GM19099 (cell line): ENCODE results near the gene TXNDC2.

ENCODE experiments used
- POLR2A ChIP-seq: IDR thresholded peaks from 3 replicates; pipeline ENCODE4 v1.6.1; 2011; ENCODE audit warnings: low read depth; ENCODE audit not compliant: insufficient read length; ENCODE audit errors: extremely low read depth

TXNDC2 gene

GRCh38 chr18:9854801-9855676, 30.7 kb upstream of the TXNDC2 start:
- no peak for TF ChIP-seq POLR2A

- no peak for TF ChIP-seq POLR2A
Observed at GRCh38 chr18:9855681-9856080, 30.1 kb upstream of the TXNDC2 start.

- no peak for TF ChIP-seq POLR2A
Observed at GRCh38 chr18:9856092-9856491, 29.7 kb upstream of the TXNDC2 start.

GRCh38 chr18:9858642-9859041, 27.1 kb upstream of the TXNDC2 start:
- no peak for TF ChIP-seq POLR2A

GRCh38 chr18:9859232-9859631, 26.5 kb upstream of the TXNDC2 start:
- TF ChIP-seq POLR2A: no peak

- TF ChIP-seq POLR2A: no peak
Observed at GRCh38 chr18:9860682-9861081, 25.1 kb upstream of the TXNDC2 start.

- TF ChIP-seq POLR2A: no peak
Observed at GRCh38 chr18:9861157-9861556, 24.6 kb upstream of the TXNDC2 start.

- TF ChIP-seq POLR2A: no peak
Observed at GRCh38 chr18:9861933-9862332, 23.8 kb upstream of the TXNDC2 start.

- TF ChIP-seq POLR2A: no peak
Observed at GRCh38 chr18:9862686-9863085, 23.1 kb upstream of the TXNDC2 start.

- TF ChIP-seq POLR2A: no peak
Observed at GRCh38 chr18:9863282-9863681, 22.5 kb upstream of the TXNDC2 start.

- TF ChIP-seq POLR2A: no peak
Observed at GRCh38 chr18:9865764-9866490, 19.8 kb upstream of the TXNDC2 start.

- TF ChIP-seq POLR2A: no peak
Observed at GRCh38 chr18:9866627-9867026, 19.1 kb upstream of the TXNDC2 start.

GRCh38 chr18:9867071-9867594, 18.6 kb upstream of the TXNDC2 start:
- TF ChIP-seq POLR2A: no peak

GRCh38 chr18:9868857-9869714, 16.7 kb upstream of the TXNDC2 start:
- TF ChIP-seq POLR2A: no peak
